HepG2 (cell line): ENCODE results near the gene PFDN2. TPM values are rescaled to one million over a fixed set of nuclear protein-coding genes. Genes with fewer than 3 reads are reported as not detected.

Source experiments
- ARID4A ChIP-seq: sonication (generic); formaldehyde crosslinking; IDR thresholded peaks from 2 replicates; pipeline ENCODE4 v1.5.0; 2020; ENCODE audit warnings: mild to moderate bottlenecking, missing genetic modification reagents, borderline replicate concordance
- ATRX ChIP-seq: sonication (generic); formaldehyde crosslinking; IDR thresholded peaks from 2 replicates; pipeline ENCODE4 v1.4.0; 2020; ENCODE audit warnings: missing genetic modification reagents, borderline replicate concordance
- CREB1 ChIP-seq, 2 experiments: fragments of 450-650 bp in 1 of 2; IDR thresholded peaks; 2 replicates each; pipeline ENCODE4 v1.6.1; 2016 to 2017; ENCODE audit warnings: control low read depth in 1 of 2, mild to moderate bottlenecking in 1 of 2, missing compliant biosample characterization in 1 of 2, missing genetic modification characterization in 1 of 2
- JUND ChIP-seq: sonication (generic); formaldehyde crosslinking; IDR thresholded peaks from 2 replicates; pipeline ENCODE4 v1.8.0; 2022; ENCODE audit warnings: mild to moderate bottlenecking, missing genetic modification reagents
- NBN ChIP-seq: fragments of 450-650 bp; conservative IDR thresholded peaks from 2 replicates; pipeline ENCODE4 v1.6.1; 2017
- NFKB2 ChIP-seq: sonication (generic); formaldehyde crosslinking; IDR thresholded peaks from 2 replicates; pipeline ENCODE4 v1.4.0; 2020; ENCODE audit warnings: missing genetic modification reagents, borderline replicate concordance
- TIGD3 ChIP-seq: sonication (generic); formaldehyde crosslinking; IDR thresholded peaks from 2 replicates; pipeline ENCODE4 v1.5.1; 2020; ENCODE audit warnings: mild to moderate bottlenecking, missing genetic modification reagents, borderline replicate concordance
- TRAFD1 ChIP-seq: sonication (generic); formaldehyde crosslinking; IDR thresholded peaks from 2 replicates; pipeline ENCODE4 v1.5.1; 2020; ENCODE audit warnings: missing genetic modification reagents, mild to moderate bottlenecking, borderline replicate concordance
- U2AF2 ChIP-seq: fragments of 200-400 bp; formaldehyde crosslinking; IDR thresholded peaks from 2 replicates; pipeline ENCODE4 v1.6.1; 2017; ENCODE audit warnings: low read depth, mild to moderate bottlenecking, low read length
- ZEB1 ChIP-seq: IDR thresholded peaks from 2 replicates; pipeline ENCODE4 v1.6.1; 2012; ENCODE audit warnings: mild to moderate bottlenecking, low read depth, inconsistent platforms; ENCODE audit not compliant: insufficient replicate concordance
- ZNF607 ChIP-seq: sonication (generic); formaldehyde crosslinking; IDR thresholded peaks from 2 replicates; pipeline ENCODE4 v1.5.1; 2020; ENCODE audit warnings: missing genetic modification reagents, mild to moderate bottlenecking, borderline replicate concordance
- ZNF687 ChIP-seq: sonication (generic); formaldehyde crosslinking; IDR thresholded peaks from 2 replicates; pipeline ENCODE4 v1.5.1; 2020; ENCODE audit warnings: mild to moderate bottlenecking, missing genetic modification reagents, moderate library complexity
- ZNF704 ChIP-seq: sonication (generic); formaldehyde crosslinking; IDR thresholded peaks from 2 replicates; pipeline ENCODE4 v1.8.1; 2023; ENCODE audit warnings: mild to moderate bottlenecking, inconsistent platforms, moderate library complexity, missing genetic modification reagents, borderline replicate concordance
- polyA plus RNA-seq, 8 experiments: library from polyadenylated mRNA; depleted of rRNA in 3 of 8; stranded (reverse) in 7 of 8; unstranded in 1 of 8; fragments of >200 nt; fragmentation: Illumina TruSeq in 4 of 8; extraction: Trizol in 4 of 8; gene quantifications; 2 replicates each; pipeline versions ENCODE4 v1.2.1 to v1.2.3, GENCODE V29; 2011 to 2016; ENCODE audit warnings: low read depth in 4 of 8, missing spikeins in 1 of 8, mixed read lengths in 1 of 8; ENCODE audit not compliant: insufficient read depth in 1 of 8
- total RNA-seq, 5 experiments: library from RNA; depleted of rRNA; stranded (reverse); fragments of >200 nt; fragmentation: Illumina TruSeq; extraction: Trizol; gene quantifications; 2 replicates each; pipeline ENCODE4 v1.2.3, GENCODE V29; 2016; ENCODE audit warnings: low read depth in 1 of 5

Gene PFDN2
- total and polyA plus RNA-seq, 2 of the 13 experiments (the other 11 are each of a cell fraction or from before 2014, with no cell fraction given) = 62.6 to 63.6 TPM

- TF ChIP-seq TIGD3 (CRISPR knock-in tag) (0 out of 2 replicates have a peak, but pooled peaks have one; percentile 53), ZEB1 (no peak), ZNF704 (CRISPR knock-in tag) (0 out of 2 replicates have a peak, but pooled peaks have one; percentile 9), ZNF607 (CRISPR knock-in tag) (peak; percentile 7; the same call in 1 of the 2 replicates), NFKB2 (CRISPR knock-in tag) (0 out of 2 replicates have a peak, but pooled peaks have one; percentile 20), ZNF687 (CRISPR knock-in tag) (peak; percentile 50), JUND (CRISPR knock-in tag) (no peak), ARID4A (CRISPR knock-in tag) (0 out of 2 replicates have a peak, but pooled peaks have one; percentile 16), ATRX (CRISPR knock-in tag) (no peak), TRAFD1 (CRISPR knock-in tag) (no peak), U2AF2 (no peak), NBN (no peak), CREB1 (IDR thresholded peaks at IDR 0.05) (no peak), CREB1 (CRISPR knock-in tag; IDR thresholded peaks at IDR 0.05) (no peak)
These were observed 49.1 kb upstream of the PFDN2 start (continued) for GRCh38 chr1:161166669-161167548.
